Activated CD8-positive, alpha-beta T cell treated with anti-CD3 and anti-CD28 coated beads for 36 hours (primary cell): ENCODE results near the gene FANCL. TPM values are rescaled to one million over a fixed set of nuclear protein-coding genes. Genes with fewer than 3 reads are reported as not detected.
"Not testable (repeated sequence)": the region's sequence is repeated elsewhere in the genome, so short reads cannot be mapped to it uniquely, and the experiment has no call there.

Source experiments
- ATAC-seq: fragments of 200-7000 bp; cut with Tn5 transposase; one replicate; pipeline ENCODE4 v1.10.0; 2021; ENCODE audit warnings: mild to moderate bottlenecking, moderate library complexity
- CTCF ChIA-PET: fragments of 350-600 bp; sonication (Branson Sonifier 250); formaldehyde crosslinking; loops from one replicate; lab custom pipeline; 2021; ENCODE audit warnings: antibody characterized with exemption; lab: Charles Lee
- POLR2A ChIA-PET: fragments of 350-600 bp; sonication (Branson Sonifier 250); formaldehyde crosslinking; loops from one replicate; lab custom pipeline; 2021; ENCODE audit warnings: antibody characterized with exemption; lab: Charles Lee
- DNase-seq: peaks from one replicate; pipeline ENCODE4 v3.0.0-alpha.2; 2020
- H3K27ac Mint-ChIP-seq: one replicate; pipeline ENCODE4 v1.8.0; 2021; ENCODE audit warnings: mild to moderate bottlenecking, mixed read lengths
- H3K27me3 Mint-ChIP-seq: one replicate; pipeline ENCODE4 v1.8.0; 2021; ENCODE audit warnings: mixed read lengths
- H3K36me3 Mint-ChIP-seq: one replicate; pipeline ENCODE4 v1.8.0; 2021; ENCODE audit warnings: low read depth, mixed read lengths
- H3K4me1 Mint-ChIP-seq: one replicate; pipeline ENCODE4 v1.8.0; 2021; ENCODE audit warnings: low read depth, mixed read lengths
- H3K4me3 Mint-ChIP-seq: one replicate; pipeline ENCODE4 v1.8.0; 2021; ENCODE audit warnings: mild to moderate bottlenecking, moderate library complexity, mixed read lengths
- H3K9me3 Mint-ChIP-seq: one replicate; pipeline ENCODE4 v1.8.0; 2021; ENCODE audit warnings: mixed read lengths
- CTCF ChIP-seq: fragments of 200-600 bp; IDR thresholded peaks from one replicate; pipeline ENCODE4 v1.8.0; 2022; ENCODE audit warnings: antibody characterized with exemption, mild to moderate bottlenecking
- intact Hi-C: fragments of 100-400 bp; cut with micrococcal nuclease; formaldehyde crosslinking; loops from one replicate; pipeline ENCODE4 v1.10.0; 2022
- total RNA-seq, 2 experiments: library from RNA; stranded (reverse); gene quantifications; one replicate each; pipeline ENCODE4 v1.2.3, GENCODE V29; 2021

The FANCL gene
- total RNA-seq, 2 experiments from 2014 or later, result 19.8 to 20.9 TPM

- Mint-ChIP-seq H3K27ac (no peak overlapping the region), H3K4me3 (no peak overlapping the region), H3K9me3 (no peaks in the 10 kb centered on the region), H3K36me3 (peaks cover 10% of the 10 kb centered on the region), H3K27me3 (no peaks in the 10 kb centered on the region), H3K4me1 (no peaks in the 10 kb centered on the region)
- ChIA-PET POLR2A (interaction anchor here (0.7 kb wide), 1 partner anchor 71 kb away, joined by 3 read pairs; no protein-coding TSS in a partner anchor), CTCF (no interaction called here)
- no peak for DNase-seq
- no peak for TF ChIP-seq CTCF
- no peak for ATAC-seq
- intact Hi-C loops, result no loop called here
Observed at GRCh38 chr2:58227171-58227917, 13.8 kb downstream of the FANCL start.

- no peak for DNase-seq
- no peak for ATAC-seq
- H3K4me3 Mint-ChIP-seq, result no peak overlapping the region
- no peaks in the 10 kb centered on the region for H3K4me1 Mint-ChIP-seq
- intact Hi-C loops, result no loop called here
- no peaks in the 10 kb centered on the region for H3K9me3 Mint-ChIP-seq
- ChIA-PET CTCF (no interaction called here), POLR2A (no interaction called here)
- no peak overlapping the region for H3K27ac Mint-ChIP-seq
- H3K27me3 Mint-ChIP-seq, result no peaks in the 10 kb centered on the region
- no peak for TF ChIP-seq CTCF
- H3K36me3 Mint-ChIP-seq, result peaks cover 15% of the 10 kb centered on the region
Observed at GRCh38 chr2:58221909-58222308, 19.2 kb downstream of the FANCL start.

- peaks cover 11% of the 10 kb centered on the region for H3K9me3 Mint-ChIP-seq
- ATAC-seq, result no peak
- no peak overlapping the region for H3K4me3 Mint-ChIP-seq
- peaks cover 49% of the 10 kb centered on the region for H3K36me3 Mint-ChIP-seq
- no peaks in the 10 kb centered on the region for H3K27me3 Mint-ChIP-seq
- intact Hi-C loops, result no loop called here
- ChIA-PET POLR2A (interaction anchor here (0.7 kb wide), 1 partner anchor 46 kb away, joined by 3 read pairs; no protein-coding TSS in a partner anchor), CTCF (no interaction called here)
- H3K27ac Mint-ChIP-seq, result no peak overlapping the region
- DNase-seq, result no peak
- TF ChIP-seq CTCF, result no peak
- no peaks in the 10 kb centered on the region for H3K4me1 Mint-ChIP-seq
Observed at GRCh38 chr2:58215429-58215828, 25.7 kb downstream of the FANCL start.

- POLR2A ChIA-PET, H3K4me3 Mint-ChIP-seq, CTCF ChIA-PET, H3K27ac Mint-ChIP-seq, H3K27me3 Mint-ChIP-seq, ATAC-seq, DNase-seq, H3K4me1 Mint-ChIP-seq, intact Hi-C loops: not testable (repeated sequence)
- H3K9me3 Mint-ChIP-seq, result peaks cover 11% of the 10 kb centered on the region
- peaks cover 41% of the 10 kb centered on the region for H3K36me3 Mint-ChIP-seq
Observed at GRCh38 chr2:58210951-58211568, 30.1 kb downstream of the FANCL start.

- intact Hi-C loops, result no loop called here
- DNase-seq, result no peak
- Mint-ChIP-seq H3K27me3 (no peaks in the 10 kb centered on the region), H3K36me3 (peaks cover 28% of the 10 kb centered on the region), H3K9me3 (peaks cover 11% of the 10 kb centered on the region), H3K4me1 (no peaks in the 10 kb centered on the region), H3K27ac (no peak overlapping the region), H3K4me3 (no peak overlapping the region)
- no peak for ATAC-seq
- ChIA-PET POLR2A (no interaction called here), CTCF (no interaction called here)
- no peak for TF ChIP-seq CTCF
Observed at GRCh38 chr2:58207189-58207588, 33.9 kb downstream of the FANCL start.
